ENCODE measurements around the gene WFIKKN2. TPM values are rescaled to one million over a fixed set of nuclear protein-coding genes. Genes with fewer than 3 reads are reported as not detected.

Gene WFIKKN2
- total and polyA plus RNA-seq, 2 of the 13 experiments (the other 11 are each of a cell fraction or from before 2014, with no cell fraction given): not detected

GRCh38 chr17:50890675-50891516 lies 55.5 kb downstream of the WFIKKN2 start (continued):
- TF ChIP-seq ZFAT (CRISPR knock-in tag; conservative IDR thresholded peaks at IDR 0.05): no peak
- no peak for TF ChIP-seq ELF1 (CRISPR knock-in tag; IDR thresholded peaks at IDR 0.05)
- TF ChIP-seq ZNF512 (CRISPR knock-in tag; IDR thresholded peaks at IDR 0.05): no peak
- peak; percentile 86 for TF ChIP-seq FOXK2 (IDR thresholded peaks at IDR 0.05)
- TF ChIP-seq ZNF737 (CRISPR knock-in tag; IDR thresholded peaks at IDR 0.05; ENCODE audit: borderline replicate concordance): no peak
- peak; percentile 72 for TF ChIP-seq ZMYM3 (CRISPR knock-in tag; IDR thresholded peaks at IDR 0.05)
- peak in 1 of 2 experiments; percentile 32; a peak in 1 of 4 replicates for TF ChIP-seq POLR2A (IDR thresholded peaks at IDR 0.05; ENCODE audit: insufficient read depth in 1 of 2, low read depth in 2 of 2, low read length in 2 of 2)
- TF ChIP-seq FOSL2 (CRISPR knock-in tag; IDR thresholded peaks at IDR 0.05): peak; percentile 98
- TF ChIP-seq ZNF367 (CRISPR knock-in tag; IDR thresholded peaks at IDR 0.05; ENCODE audit: borderline replicate concordance): no peak
- no peak for TF ChIP-seq ZNF557 (CRISPR knock-in tag; IDR thresholded peaks at IDR 0.05)
- TF ChIP-seq JDP2 (CRISPR knock-in tag; IDR thresholded peaks at IDR 0.05; ENCODE audit: borderline replicate concordance): no peak
- TF ChIP-seq ZIK1 (CRISPR knock-in tag; IDR thresholded peaks at IDR 0.05; ENCODE audit: borderline replicate concordance, low read depth): no peak
- no peak for TF ChIP-seq ZNF124 (CRISPR knock-in tag; IDR thresholded peaks at IDR 0.05)
- no peak for TF ChIP-seq IKZF1 (IDR thresholded peaks at IDR 0.05)
- peak; percentile 93 for TF ChIP-seq ZBTB7B (CRISPR knock-in tag; IDR thresholded peaks at IDR 0.05)
- TF ChIP-seq ZNF362 (CRISPR knock-in tag; IDR thresholded peaks at IDR 0.05; ENCODE audit: borderline replicate concordance): peak; percentile 93
- TF ChIP-seq THAP9 (CRISPR knock-in tag; IDR thresholded peaks at IDR 0.05; ENCODE audit: borderline replicate concordance): no peak
- TF ChIP-seq ARID2 (CRISPR knock-in tag; IDR thresholded peaks at IDR 0.05; ENCODE audit: borderline replicate concordance): no peak; the same call in 1 of the 2 replicates
- peak; percentile 36 for TF ChIP-seq CBX1 (IDR thresholded peaks at IDR 0.05; ENCODE audit: low read depth)
- TF ChIP-seq ZKSCAN1 (IDR thresholded peaks at IDR 0.05; ENCODE audit: low read length): peak; percentile 53; the same call in 1 of the 2 replicates
- peak; percentile 94 for TF ChIP-seq TEAD3 (CRISPR knock-in tag; optimal IDR thresholded peaks at IDR 0.05; ENCODE audit: borderline replicate concordance)
- no peak for TF ChIP-seq XRCC5 (optimal IDR thresholded peaks at IDR 0.05; ENCODE audit: low read length)
- no peak for TF ChIP-seq MTF2 (CRISPR knock-in tag; IDR thresholded peaks at IDR 0.05; ENCODE audit: borderline replicate concordance)
- TF ChIP-seq HNRNPLL (IDR thresholded peaks at IDR 0.05; ENCODE audit: low read depth, low read length, poor library complexity, severe bottlenecking): no peak
- TF ChIP-seq THYN1 (CRISPR knock-in tag; IDR thresholded peaks at IDR 0.05; ENCODE audit: borderline replicate concordance, low read depth): no peak
- TF ChIP-seq ETV6 (CRISPR knock-in tag; conservative IDR thresholded peaks at IDR 0.05): no peak; the same call in 1 of the 2 replicates
- TF ChIP-seq SRF (IDR thresholded peaks at IDR 0.05; ENCODE audit: low read depth, low read length): no peak
- peak; percentile 84 for TF ChIP-seq SP5 (CRISPR knock-in tag; IDR thresholded peaks at IDR 0.05; ENCODE audit: borderline replicate concordance, low read depth)
